Progenitor cell of endocrine pancreas (in vitro differentiated cells): ENCODE measurements around the gene RANBP9. TPM values are rescaled to one million over a fixed set of nuclear protein-coding genes. Genes with fewer than 3 reads are reported as not detected.

ENCODE experiments used
- DNase-seq: peaks from one replicate; pipeline ENCODE4 v3.0.0; 2021; ENCODE audit warnings: low spot score; ENCODE audit not compliant: unreplicated experiment
- H3K27ac Mint-ChIP-seq: 2 replicates; pipeline ENCODE4 v1.8.0; 2021; ENCODE audit warnings: mild to moderate bottlenecking, moderate library complexity, mixed read lengths
- H3K27me3 Mint-ChIP-seq: 2 replicates; pipeline ENCODE4 v1.8.0; 2021; ENCODE audit warnings: mixed read lengths
- H3K36me3 Mint-ChIP-seq: 2 replicates; pipeline ENCODE4 v1.8.0; 2022; ENCODE audit warnings: mixed read lengths; ENCODE audit not compliant: insufficient read depth
- H3K4me1 Mint-ChIP-seq: 2 replicates; pipeline ENCODE4 v1.8.0; 2021; ENCODE audit warnings: low read depth, mixed read lengths
- H3K4me3 Mint-ChIP-seq: 2 replicates; pipeline ENCODE4 v1.8.0; 2021; ENCODE audit warnings: low read depth, mild to moderate bottlenecking, moderate library complexity, mixed read lengths
- H3K9me3 Mint-ChIP-seq: 2 replicates; pipeline ENCODE4 v1.8.0; 2021; ENCODE audit warnings: low read depth, mixed read lengths
- total RNA-seq: library from RNA; stranded (reverse); gene quantifications from 2 replicates; pipeline ENCODE4 v1.2.1, GENCODE V29; 2021
- TF ChIP-seq, protein P1 (sequence below): fragments of 200-600 bp; sonication (generic); IDR thresholded peaks from one replicate; pipeline ENCODE4 v1.5.0; 2021; ENCODE audit warnings: antibody characterized with exemption, mild to moderate bottlenecking; ENCODE audit not compliant: unreplicated experiment

Gene RANBP9
- total RNA-seq, 1 donor from 2014 or later, result 58.4 TPM

GRCh38 chr6:13684855-13685254, 26.8 kb downstream of the RANBP9 start:
- H3K4me1 Mint-ChIP-seq, result peaks cover 3% of the 10 kb centered on the region
- H3K27me3 Mint-ChIP-seq, result no peaks in the 10 kb centered on the region

GRCh38 chr6:13683038-13683437, 28.6 kb downstream of the RANBP9 start:
- Mint-ChIP-seq H3K4me1 (peaks cover 10% of the 10 kb centered on the region), H3K27ac (peak overlapping the region; percentile 9), H3K9me3 (peaks cover 13% of the 10 kb centered on the region), H3K27me3 (no peaks in the 10 kb centered on the region), H3K36me3 (peaks cover 30% of the 10 kb centered on the region), H3K4me3 (no peak overlapping the region)
- TF ChIP-seq, protein P1, sequence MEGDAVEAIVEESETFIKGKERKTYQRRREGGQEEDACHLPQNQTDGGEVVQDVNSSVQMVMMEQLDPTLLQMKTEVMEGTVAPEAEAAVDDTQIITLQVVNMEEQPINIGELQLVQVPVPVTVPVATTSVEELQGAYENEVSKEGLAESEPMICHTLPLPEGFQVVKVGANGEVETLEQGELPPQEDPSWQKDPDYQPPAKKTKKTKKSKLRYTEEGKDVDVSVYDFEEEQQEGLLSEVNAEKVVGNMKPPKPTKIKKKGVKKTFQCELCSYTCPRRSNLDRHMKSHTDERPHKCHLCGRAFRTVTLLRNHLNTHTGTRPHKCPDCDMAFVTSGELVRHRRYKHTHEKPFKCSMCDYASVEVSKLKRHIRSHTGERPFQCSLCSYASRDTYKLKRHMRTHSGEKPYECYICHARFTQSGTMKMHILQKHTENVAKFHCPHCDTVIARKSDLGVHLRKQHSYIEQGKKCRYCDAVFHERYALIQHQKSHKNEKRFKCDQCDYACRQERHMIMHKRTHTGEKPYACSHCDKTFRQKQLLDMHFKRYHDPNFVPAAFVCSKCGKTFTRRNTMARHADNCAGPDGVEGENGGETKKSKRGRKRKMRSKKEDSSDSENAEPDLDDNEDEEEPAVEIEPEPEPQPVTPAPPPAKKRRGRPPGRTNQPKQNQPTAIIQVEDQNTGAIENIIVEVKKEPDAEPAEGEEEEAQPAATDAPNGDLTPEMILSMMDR, result no peak
- no peak for DNase-seq

More at GRCh38 chr6:13684855-13685254, 26.8 kb downstream of the RANBP9 start:
- peaks cover 27% of the 10 kb centered on the region for H3K36me3 Mint-ChIP-seq
- H3K27ac Mint-ChIP-seq, result peak overlapping the region; percentile 21
- no peak overlapping the region for H3K4me3 Mint-ChIP-seq
- no peak for DNase-seq
- TF ChIP-seq, protein P1, result no peak
- H3K9me3 Mint-ChIP-seq, result peaks cover 4% of the 10 kb centered on the region

DNA sequence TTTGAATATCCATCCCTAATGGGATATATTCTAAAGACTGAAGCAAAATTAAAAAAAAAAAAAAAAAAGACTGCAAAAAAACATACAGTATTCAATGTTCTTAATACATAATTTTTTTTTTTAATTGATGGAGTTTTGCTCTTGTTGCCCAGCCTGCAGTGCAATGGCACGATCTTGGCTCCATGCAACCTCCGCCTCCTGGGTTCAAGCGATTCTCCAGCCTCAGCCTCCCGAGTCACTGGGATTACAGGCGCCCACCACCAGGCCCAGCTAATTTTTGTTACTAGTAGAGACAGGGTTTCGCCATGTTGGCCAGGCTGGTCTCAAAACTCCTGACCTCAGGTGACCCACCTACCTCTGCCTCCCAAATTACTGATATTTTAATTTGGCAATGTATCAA, 29.3 kb downstream of the RANBP9 start:
- Mint-ChIP-seq H3K36me3 (peaks cover 25% of the 10 kb centered on the region), H3K4me1 (peaks cover 10% of the 10 kb centered on the region), H3K27me3 (no peaks in the 10 kb centered on the region), H3K27ac (peak overlapping the region; percentile 52), H3K4me3 (no peak overlapping the region), H3K9me3 (peaks cover 13% of the 10 kb centered on the region)
- no peak for DNase-seq
- TF ChIP-seq, protein P1, result no peak

DNA sequence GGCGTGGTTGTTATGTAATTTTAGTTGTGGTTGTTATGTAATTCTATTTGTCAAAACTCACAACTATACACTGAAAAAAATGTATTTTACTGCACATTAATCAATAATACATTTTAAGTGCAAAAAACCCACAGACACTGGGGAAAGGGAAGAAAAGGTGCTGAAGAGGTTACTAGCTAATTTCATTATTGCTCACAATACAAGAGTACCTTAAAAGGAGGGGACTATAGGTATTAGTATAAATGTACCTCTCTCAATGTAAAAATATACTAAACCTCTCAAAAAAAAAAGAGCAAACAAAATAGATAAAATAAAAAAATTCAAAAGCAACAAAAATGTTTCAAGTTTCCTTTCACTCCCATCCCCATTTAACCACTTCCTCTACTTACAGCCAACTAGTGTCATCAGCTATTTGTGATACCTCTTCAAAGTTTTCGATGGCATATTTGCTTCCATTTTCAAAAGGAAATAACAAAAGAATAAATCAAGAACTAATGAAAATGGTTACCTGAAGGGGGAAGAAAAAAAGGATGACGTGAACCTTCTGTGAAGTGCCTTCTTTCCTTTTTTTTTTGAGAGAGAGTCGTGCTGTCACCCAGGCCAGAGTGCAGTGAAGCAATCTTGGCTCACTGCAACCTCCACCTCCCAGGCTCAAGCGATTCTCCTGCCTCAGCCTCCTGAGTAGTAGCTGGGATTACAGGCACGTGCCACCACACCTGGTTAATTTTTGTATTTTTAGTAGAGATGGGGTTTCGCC, 30.2 kb downstream of the RANBP9 start:
- Mint-ChIP-seq H3K4me1 (peaks cover 10% of the 10 kb centered on the region), H3K36me3 (peaks cover 30% of the 10 kb centered on the region), H3K27me3 (no peaks in the 10 kb centered on the region), H3K9me3 (peaks cover 19% of the 10 kb centered on the region), H3K27ac (peak overlapping the region; percentile 33), H3K4me3 (no peak overlapping the region)
- TF ChIP-seq, protein P1, result no peak
- no peak for DNase-seq

DNA sequence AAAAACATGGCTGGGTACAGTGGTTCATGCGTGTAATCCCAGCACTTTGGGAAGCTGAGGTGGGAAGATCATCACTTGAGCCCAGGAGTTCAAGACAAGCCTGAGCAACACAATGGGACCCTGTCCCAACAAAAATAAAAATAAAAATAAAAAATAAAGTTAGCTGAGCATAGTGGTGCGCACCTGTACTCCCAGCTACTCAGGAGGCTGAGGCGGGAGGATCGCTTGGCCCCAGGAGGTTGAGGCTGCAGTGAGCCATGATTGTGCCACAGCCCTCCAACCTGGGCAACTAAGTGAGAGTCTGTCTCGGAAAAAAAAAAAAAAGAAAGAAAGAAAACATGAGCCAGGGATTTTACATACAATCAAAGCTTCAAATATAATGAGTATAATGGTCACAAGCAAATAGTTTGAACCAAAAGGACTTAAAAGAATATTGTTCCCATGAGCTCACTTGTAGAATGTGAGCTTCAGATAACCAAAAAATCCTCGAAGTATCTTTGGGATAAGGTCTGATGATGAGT, 31.1 kb downstream of the RANBP9 start:
- Mint-ChIP-seq H3K36me3 (peaks cover 30% of the 10 kb centered on the region), H3K4me3 (no peak overlapping the region), H3K27me3 (no peaks in the 10 kb centered on the region), H3K27ac (no peak overlapping the region), H3K9me3 (peaks cover 23% of the 10 kb centered on the region), H3K4me1 (peaks cover 10% of the 10 kb centered on the region)
- TF ChIP-seq, protein P1, result no peak
- DNase-seq, result no peak
